Neural cell (in vitro differentiated cells): ENCODE results near the gene TMIGD3. TPM values are rescaled to one million over a fixed set of nuclear protein-coding genes. Genes with fewer than 3 reads are reported as not detected.

ENCODE experiments used
- H2AFZ ChIP-seq: fragments of 200-600, 300-800 bp; sonication (generic), shearing (Covaris generic); 2 replicates; pipeline ENCODE4 v1.6.0; 2014; ENCODE audit warnings: low read depth, mild to moderate bottlenecking, antibody characterized with exemption, low read length, moderate library complexity
- H3F3A ChIP-seq: fragments of 200-600 bp; shearing (Covaris generic); 2 replicates; pipeline ENCODE4 v1.6.1; 2016; ENCODE audit warnings: mild to moderate bottlenecking, moderate library complexity, mixed read lengths, antibody characterized with exemption, low read length; ENCODE audit not compliant: insufficient read depth, poor library complexity, severe bottlenecking
- H3K27ac ChIP-seq: fragments of 200-600, 300-800 bp; sonication (generic), shearing (Covaris generic); 2 replicates; pipeline ENCODE4 v1.5.1; 2014; ENCODE audit warnings: mild to moderate bottlenecking, low read length, moderate library complexity
- H3K27me3 ChIP-seq: fragments of 300-800, 200-600 bp; sonication (generic), shearing (Covaris generic); 2 replicates; pipeline ENCODE4 v1.6.0; 2014; ENCODE audit warnings: mild to moderate bottlenecking, low read depth, low read length, moderate library complexity; ENCODE audit not compliant: insufficient read depth
- H3K36me3 ChIP-seq: fragments of 300-800, 200-600 bp; sonication (generic), shearing (Covaris generic); 2 replicates; pipeline ENCODE4 v1.5.1; 2014; ENCODE audit warnings: mild to moderate bottlenecking, antibody characterized with exemption, low read length, moderate library complexity; ENCODE audit not compliant: insufficient read depth
- H3K4me2 ChIP-seq: fragments of 300-800, 200-600 bp; sonication (generic), shearing (Covaris generic); 2 replicates; pipeline ENCODE4 v1.6.0; 2014; ENCODE audit warnings: mild to moderate bottlenecking, low read length
- H3K4me3 ChIP-seq: fragments of 300-800, 200-600 bp; sonication (generic), shearing (Covaris generic); 2 replicates; pipeline ENCODE4 v1.5.1; 2014; ENCODE audit warnings: mild to moderate bottlenecking, low read length, moderate library complexity
- H3K79me2 ChIP-seq: fragments of 200-600 bp; shearing (Covaris generic); replicated peaks from 2 replicates; pipeline ENCODE4 v1.6.0; 2014; ENCODE audit warnings: mild to moderate bottlenecking, low read length, moderate library complexity; ENCODE audit not compliant: insufficient read depth
- H3K9ac ChIP-seq: fragments of 300-800, 200-600 bp; sonication (generic), shearing (Covaris generic); 2 replicates; pipeline ENCODE4 v1.6.1; 2016; ENCODE audit warnings: mild to moderate bottlenecking, low read length, mixed read lengths
- H3K9me2 ChIP-seq: fragments of 200-600 bp; shearing (Covaris generic); 2 replicates; pipeline ENCODE4 v1.6.1; 2016; ENCODE audit warnings: mild to moderate bottlenecking, low read length, mixed read lengths; ENCODE audit not compliant: insufficient read depth
- H3K9me3 ChIP-seq: fragments of 200-600, 300-800 bp; sonication (generic), shearing (Covaris generic); 2 replicates; pipeline ENCODE4 v1.6.1; 2016; ENCODE audit warnings: mild to moderate bottlenecking, mixed run types, low read length, moderate library complexity, mixed read lengths
- H4K20me1 ChIP-seq: fragments of 200-600 bp; shearing (Covaris generic); 2 replicates; pipeline ENCODE4 v1.6.1; 2016; ENCODE audit warnings: mild to moderate bottlenecking, mixed run types; ENCODE audit not compliant: insufficient read depth
- EP300 ChIP-seq: fragments of 450-650 bp; conservative IDR thresholded peaks from 2 replicates; pipeline ENCODE4 v1.6.1; 2014; ENCODE audit warnings: antibody characterized with exemption, mild to moderate bottlenecking, moderate library complexity; ENCODE audit not compliant: poor library complexity, severe bottlenecking
- EZH2 ChIP-seq: fragments of 200-600, 300-800 bp; shearing (Covaris generic), sonication (generic); IDR thresholded peaks from 2 replicates; pipeline ENCODE4 v1.6.1; 2014; ENCODE audit warnings: antibody characterized with exemption, low read length, borderline replicate concordance, mild to moderate bottlenecking; ENCODE audit not compliant: insufficient read depth, poor library complexity, severe bottlenecking
- MXI1 ChIP-seq: fragments of 450-650 bp; conservative IDR thresholded peaks from 2 replicates; pipeline ENCODE4 v1.6.1; 2014; ENCODE audit warnings: antibody characterized with exemption, mild to moderate bottlenecking; ENCODE audit not compliant: poor library complexity, severe bottlenecking
- POLR2AphosphoS5 ChIP-seq: IDR thresholded peaks from 2 replicates; pipeline ENCODE4 v1.6.1; 2012
- RAD21 ChIP-seq: fragments of 450-650 bp; conservative IDR thresholded peaks from 2 replicates; pipeline ENCODE4 v1.6.1; 2014; ENCODE audit warnings: antibody characterized with exemption, mild to moderate bottlenecking, moderate library complexity
- SMC3 ChIP-seq: fragments of 450-650 bp; conservative IDR thresholded peaks from 2 replicates; pipeline ENCODE4 v1.6.1; 2014; ENCODE audit warnings: antibody characterized with exemption, mild to moderate bottlenecking, moderate library complexity; ENCODE audit not compliant: poor library complexity
- TAF1 ChIP-seq: IDR thresholded peaks from 2 replicates; pipeline ENCODE4 v1.6.1; 2012; ENCODE audit warnings: low read depth
- polyA plus RNA-seq: library from polyadenylated mRNA; depleted of rRNA; stranded (reverse); fragments of >200 nt; gene quantifications from 2 replicates; pipeline ENCODE4 v1.2.3, GENCODE V29; 2014
- TF ChIP-seq, protein P1 (sequence below): fragments of 450-650 bp; IDR thresholded peaks from 2 replicates; pipeline ENCODE4 v1.5.1; 2014; ENCODE audit warnings: antibody characterized with exemption, mild to moderate bottlenecking, moderate library complexity; ENCODE audit not compliant: poor library complexity, severe bottlenecking
- TF ChIP-seq, protein P2 (sequence below): IDR thresholded peaks from 2 replicates; pipeline ENCODE4 v1.6.1; 2012; ENCODE audit warnings: borderline replicate concordance

TMIGD3 gene
- polyA plus RNA-seq, 1 donor from 2014 or later = not detected

DNA sequence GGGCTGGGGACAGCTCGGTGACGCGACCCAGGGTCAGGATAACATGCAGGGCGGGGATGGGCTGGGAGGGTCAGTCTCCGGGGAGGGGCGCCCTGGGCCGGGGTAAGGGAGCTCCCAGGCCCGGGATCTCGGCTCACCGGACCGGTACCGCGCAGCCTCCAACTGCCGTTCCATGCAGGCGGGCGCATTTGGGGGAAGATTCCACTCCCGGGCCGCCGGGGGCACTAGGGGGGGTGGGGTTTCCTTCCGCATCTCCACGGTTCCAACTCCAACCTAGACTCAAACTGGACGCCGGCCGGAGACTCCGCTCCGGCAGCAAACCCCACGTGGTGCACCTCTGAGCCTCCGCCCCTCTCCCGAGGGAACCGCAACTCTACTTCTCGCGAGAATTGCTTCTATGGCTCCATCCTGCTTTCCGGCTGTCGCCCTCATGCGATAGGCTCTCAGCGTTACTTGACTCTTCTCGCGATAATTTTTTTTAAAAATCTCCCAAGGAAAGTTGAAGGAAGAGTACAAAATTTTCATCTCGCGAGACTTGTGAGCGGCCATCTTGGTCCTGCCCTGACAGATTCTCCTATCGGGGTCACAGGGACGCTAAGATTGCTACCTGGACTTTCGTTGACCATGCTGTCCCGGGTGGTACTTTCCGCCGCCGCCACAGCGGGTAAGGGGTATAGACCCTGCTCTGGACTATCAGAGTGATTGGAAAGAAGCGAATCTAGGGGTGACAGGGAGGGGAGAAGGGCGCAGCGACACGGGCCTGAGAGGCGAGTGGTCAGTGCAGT, 54.3 kb downstream of the TMIGD3 start, which contains the start of the genes ATP5PB and WDR77:
ATP5PB (plus strand) TSS at position 547 of the 785 bp plus-strand sequence; CDS start at position 625, 78 bp downstream.
WDR77 (minus strand) TSS at position 339 of the 785 bp plus-strand sequence; CDS start at position 252, 87 bp downstream.
- Histone ChIP-seq H3K79me2 (peaks cover 44% of the 10 kb centered on the region), H3F3A (no peaks in the 10 kb centered on the region), H3K9ac (peak within 1 kb of the TSS; percentile 94), H3K9me2 (no peaks in the 10 kb centered on the region), H4K20me1 (no peaks in the 10 kb centered on the region), H3K27me3 (no peaks in the 10 kb centered on the region), H3K4me2 (peak within 1 kb of the TSS; percentile 76), H3K4me3 (peak within 1 kb of the TSS; percentile 87), H3K27ac (peak within 1 kb of the TSS; percentile 89), H3K36me3 (peaks cover 2% of the 10 kb centered on the region), H2AFZ (peak within 1 kb of the TSS; percentile 96), H3K9me3 (no peaks in the 10 kb centered on the region)
- TF ChIP-seq TAF1 = no peak
- no peak for TF ChIP-seq SMC3
- no peak for TF ChIP-seq EZH2
- TF ChIP-seq MXI1 = peak; percentile 88
- peak; percentile 40 for TF ChIP-seq EP300
- TF ChIP-seq RAD21 = no peak
- TF ChIP-seq POLR2AphosphoS5 = peak; percentile 92
- TF ChIP-seq, protein P1, sequence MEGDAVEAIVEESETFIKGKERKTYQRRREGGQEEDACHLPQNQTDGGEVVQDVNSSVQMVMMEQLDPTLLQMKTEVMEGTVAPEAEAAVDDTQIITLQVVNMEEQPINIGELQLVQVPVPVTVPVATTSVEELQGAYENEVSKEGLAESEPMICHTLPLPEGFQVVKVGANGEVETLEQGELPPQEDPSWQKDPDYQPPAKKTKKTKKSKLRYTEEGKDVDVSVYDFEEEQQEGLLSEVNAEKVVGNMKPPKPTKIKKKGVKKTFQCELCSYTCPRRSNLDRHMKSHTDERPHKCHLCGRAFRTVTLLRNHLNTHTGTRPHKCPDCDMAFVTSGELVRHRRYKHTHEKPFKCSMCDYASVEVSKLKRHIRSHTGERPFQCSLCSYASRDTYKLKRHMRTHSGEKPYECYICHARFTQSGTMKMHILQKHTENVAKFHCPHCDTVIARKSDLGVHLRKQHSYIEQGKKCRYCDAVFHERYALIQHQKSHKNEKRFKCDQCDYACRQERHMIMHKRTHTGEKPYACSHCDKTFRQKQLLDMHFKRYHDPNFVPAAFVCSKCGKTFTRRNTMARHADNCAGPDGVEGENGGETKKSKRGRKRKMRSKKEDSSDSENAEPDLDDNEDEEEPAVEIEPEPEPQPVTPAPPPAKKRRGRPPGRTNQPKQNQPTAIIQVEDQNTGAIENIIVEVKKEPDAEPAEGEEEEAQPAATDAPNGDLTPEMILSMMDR = no peak
- TF ChIP-seq, protein P2, sequence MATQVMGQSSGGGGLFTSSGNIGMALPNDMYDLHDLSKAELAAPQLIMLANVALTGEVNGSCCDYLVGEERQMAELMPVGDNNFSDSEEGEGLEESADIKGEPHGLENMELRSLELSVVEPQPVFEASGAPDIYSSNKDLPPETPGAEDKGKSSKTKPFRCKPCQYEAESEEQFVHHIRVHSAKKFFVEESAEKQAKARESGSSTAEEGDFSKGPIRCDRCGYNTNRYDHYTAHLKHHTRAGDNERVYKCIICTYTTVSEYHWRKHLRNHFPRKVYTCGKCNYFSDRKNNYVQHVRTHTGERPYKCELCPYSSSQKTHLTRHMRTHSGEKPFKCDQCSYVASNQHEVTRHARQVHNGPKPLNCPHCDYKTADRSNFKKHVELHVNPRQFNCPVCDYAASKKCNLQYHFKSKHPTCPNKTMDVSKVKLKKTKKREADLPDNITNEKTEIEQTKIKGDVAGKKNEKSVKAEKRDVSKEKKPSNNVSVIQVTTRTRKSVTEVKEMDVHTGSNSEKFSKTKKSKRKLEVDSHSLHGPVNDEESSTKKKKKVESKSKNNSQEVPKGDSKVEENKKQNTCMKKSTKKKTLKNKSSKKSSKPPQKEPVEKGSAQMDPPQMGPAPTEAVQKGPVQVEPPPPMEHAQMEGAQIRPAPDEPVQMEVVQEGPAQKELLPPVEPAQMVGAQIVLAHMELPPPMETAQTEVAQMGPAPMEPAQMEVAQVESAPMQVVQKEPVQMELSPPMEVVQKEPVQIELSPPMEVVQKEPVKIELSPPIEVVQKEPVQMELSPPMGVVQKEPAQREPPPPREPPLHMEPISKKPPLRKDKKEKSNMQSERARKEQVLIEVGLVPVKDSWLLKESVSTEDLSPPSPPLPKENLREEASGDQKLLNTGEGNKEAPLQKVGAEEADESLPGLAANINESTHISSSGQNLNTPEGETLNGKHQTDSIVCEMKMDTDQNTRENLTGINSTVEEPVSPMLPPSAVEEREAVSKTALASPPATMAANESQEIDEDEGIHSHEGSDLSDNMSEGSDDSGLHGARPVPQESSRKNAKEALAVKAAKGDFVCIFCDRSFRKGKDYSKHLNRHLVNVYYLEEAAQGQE = peak; percentile 52

DNA sequence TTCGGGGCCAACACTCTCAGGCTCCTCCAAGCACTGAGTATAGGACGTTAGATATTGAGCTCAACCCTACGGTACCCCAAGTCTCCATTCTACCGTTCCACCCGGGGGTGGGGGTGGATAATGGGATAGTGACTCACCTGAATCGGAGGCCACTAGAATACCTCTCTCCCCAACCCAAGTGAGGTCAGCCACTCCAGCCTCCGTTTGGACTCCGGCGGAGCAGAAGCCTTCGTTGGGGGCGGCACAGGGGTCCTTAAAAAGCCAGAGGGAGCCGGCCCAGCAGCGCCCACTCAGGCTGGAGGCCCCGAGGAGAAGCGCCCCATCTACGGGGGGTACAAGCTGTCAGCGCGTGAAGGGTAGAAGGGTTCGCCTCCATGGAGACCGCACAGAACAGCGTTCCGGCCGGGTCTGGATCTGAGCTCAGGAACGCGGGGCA, 54.9 kb downstream of the TMIGD3 start:
- Histone ChIP-seq H3K79me2 (peaks cover 44% of the 10 kb centered on the region), H3K27ac (no peak overlapping the region), H3K27me3 (no peaks in the 10 kb centered on the region), H3K9ac (peak overlapping the region; percentile 78), H2AFZ (peak overlapping the region; percentile 68), H3K4me3 (peak overlapping the region; percentile 87), H3K9me2 (no peaks in the 10 kb centered on the region), H3K36me3 (no peaks in the 10 kb centered on the region), H4K20me1 (no peaks in the 10 kb centered on the region), H3F3A (no peaks in the 10 kb centered on the region), H3K9me3 (no peaks in the 10 kb centered on the region), H3K4me2 (peak overlapping the region; percentile 74)
- TF ChIP-seq, protein P2 = no peak
- TF ChIP-seq TAF1 = no peak
